GM18499 (cell line): Measurements from ENCODE around the gene C9orf57.
"Not testable (repeated sequence)": the region's sequence is repeated elsewhere in the genome, so short reads cannot be mapped to it uniquely, and the experiment has no call there.

Experiments
- ATAC-seq: cut with Tn5 transposase; IDR thresholded peaks from one replicate; pipeline ENCODE4 v1.9.1; 2021; ENCODE audit warnings: moderate number of reproducible peaks; ENCODE audit not compliant: insufficient read depth, unreplicated experiment

C9orf57 gene

DNA sequence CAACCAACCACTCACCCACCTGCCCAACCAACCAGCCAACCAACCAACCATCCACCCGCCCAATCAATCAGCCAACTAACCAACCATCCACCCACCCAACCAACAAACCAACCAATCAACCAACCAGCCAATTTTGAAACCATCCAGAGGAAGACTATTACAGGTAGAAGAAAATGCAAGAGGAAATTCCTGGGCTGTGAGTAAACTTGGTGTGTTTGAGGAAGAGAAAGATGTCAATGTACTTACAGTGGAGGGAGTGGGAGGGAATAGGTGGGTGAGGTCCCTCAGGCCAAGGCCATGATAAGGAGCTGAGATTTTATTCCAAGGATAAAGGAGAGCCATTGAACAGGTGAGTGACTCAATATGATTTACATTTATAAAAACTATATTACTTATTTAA is 30.4 kb downstream of the C9orf57 start:
- no peak for ATAC-seq

DNA sequence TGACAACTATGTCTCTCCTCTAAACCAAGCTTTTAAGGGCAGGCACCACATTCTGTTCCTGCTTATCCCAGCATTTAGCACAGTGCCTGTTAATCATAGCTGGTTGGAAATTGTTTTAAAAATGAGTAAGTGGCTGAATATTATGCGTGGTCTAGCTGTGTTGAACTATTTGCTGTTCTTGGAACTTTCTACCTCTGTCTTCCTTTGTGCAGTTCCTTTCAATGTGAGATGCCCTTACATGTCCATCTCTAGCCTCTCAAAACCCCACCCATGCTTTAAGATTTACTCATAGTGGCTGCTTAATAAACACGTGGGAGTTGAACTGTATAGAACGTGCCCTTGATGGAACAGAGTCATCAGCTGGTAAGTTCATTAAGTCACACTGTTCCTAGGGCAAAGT is 34.5 kb downstream of the C9orf57 start:
- ATAC-seq = no peak

DNA sequence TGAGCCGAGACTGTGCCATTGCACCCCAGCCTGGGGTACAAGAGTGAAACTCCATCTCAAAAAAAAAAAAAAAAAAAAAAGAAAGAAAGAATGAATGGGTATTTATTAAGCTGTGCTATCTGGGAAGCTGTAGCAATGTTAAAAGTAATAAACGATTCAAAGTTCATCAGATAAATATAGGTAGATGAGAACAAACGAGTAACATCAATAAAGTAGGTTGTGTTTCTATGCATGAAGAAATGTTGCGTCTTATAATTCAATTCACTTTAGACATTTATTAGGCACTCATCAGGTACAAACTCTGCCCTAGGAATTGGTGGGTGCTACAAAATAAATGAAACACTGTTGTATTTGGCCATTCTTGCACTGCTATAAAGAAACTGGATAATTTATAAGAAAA is 36.8 kb downstream of the C9orf57 start:
- no peak for ATAC-seq

DNA sequence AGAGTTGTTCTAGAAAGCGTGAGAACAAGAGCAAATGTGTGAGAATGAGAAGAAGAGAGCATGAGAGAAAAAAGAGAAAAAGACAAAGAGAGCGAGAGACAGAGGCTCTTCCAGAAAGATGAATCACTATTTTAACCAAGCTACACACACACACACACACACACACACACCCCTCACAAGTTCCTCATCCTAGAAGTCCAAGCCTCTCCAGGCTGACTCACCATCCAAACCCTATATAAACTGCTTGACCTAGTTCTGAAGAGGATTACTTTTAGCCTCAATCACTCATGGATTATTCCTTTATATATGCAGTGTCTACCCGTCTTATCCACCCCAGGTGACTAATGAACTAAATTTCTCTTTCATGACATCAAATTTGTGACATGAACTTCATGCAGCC is 37.6 kb downstream of the C9orf57 start:
- ATAC-seq = no peak

DNA sequence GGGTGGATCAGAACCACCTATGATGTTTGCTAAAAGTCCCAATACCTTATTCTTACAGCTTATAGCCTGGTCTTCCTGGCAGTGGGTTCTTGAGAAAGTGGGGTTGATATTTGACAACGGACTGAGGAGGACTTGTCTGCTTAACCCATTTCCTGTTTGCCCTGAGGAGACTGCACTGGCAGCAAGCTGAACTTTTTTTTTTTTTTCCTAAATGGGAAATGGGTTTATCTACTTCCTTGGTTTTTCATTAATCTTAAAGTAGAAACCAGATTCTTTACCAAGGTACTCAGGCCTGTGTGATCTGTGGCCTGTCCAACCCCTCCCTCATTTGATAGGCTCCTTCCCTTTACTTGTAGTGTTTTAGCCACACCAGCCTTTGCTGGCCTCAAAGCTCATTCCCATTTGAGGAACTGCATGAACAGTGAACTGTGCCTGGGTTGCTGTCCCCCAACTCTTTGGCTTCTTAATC is 47.1 kb downstream of the C9orf57 start:
- ATAC-seq = no peak

DNA sequence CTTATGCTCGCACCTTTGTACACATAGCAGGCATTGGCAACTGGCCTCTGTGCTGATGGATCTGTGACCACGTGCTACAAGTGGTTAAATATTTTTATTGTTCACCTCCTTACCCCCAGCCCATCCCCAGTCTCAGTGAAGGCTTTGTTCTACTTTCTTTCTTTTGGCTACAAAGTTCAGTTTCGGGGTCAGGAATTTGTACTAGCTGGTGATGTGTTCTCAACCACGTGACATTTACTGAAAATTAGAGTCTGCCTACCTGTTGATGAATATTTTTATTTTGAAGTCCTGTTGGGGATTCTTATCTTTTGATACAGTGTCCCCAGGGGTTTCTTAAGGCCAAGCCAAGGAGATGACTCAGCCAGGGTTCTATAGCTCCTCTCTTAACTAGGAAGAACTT is 47.8 kb downstream of the C9orf57 start:
- ATAC-seq = no peak

DNA sequence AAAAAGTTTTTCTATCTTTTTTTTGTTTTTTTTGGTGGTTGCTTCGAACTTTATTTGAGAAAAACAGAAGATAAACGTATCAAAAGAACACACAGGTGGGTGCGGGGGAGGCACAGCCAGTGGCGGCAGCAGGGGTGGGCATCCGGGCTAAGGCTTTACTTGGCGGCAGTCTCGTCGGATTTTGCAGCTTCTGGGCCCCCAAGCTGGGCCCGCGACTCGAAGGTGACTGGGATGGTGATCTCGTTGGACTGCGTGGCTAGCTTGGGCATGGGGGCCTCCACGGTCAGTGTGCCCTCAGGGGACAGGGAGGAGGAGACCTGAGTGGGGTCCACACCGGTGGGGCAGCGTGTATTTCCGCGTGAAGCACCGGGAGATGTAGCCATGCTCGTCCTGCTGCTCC is 52.7 kb downstream of the C9orf57 start:
- not testable (repeated sequence) for ATAC-seq

DNA sequence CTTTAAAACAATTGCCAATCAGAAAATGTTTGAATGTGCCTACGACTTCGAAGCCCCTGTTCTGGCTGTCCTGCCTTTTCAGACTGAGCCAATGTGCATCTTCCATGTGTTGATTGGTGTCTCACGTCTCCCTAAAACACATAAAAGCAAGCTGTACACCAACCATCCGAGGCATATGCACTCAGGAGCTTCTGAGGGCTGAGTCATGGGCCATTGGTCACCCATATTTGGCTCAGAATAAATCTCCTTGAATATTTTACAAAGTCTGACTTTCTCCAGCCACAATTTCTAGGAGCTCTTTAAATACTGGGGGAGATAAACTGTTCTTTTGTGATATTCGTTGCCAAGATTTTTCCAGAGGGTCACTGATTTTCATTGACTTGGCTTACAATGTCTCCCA is 53.9 kb downstream of the C9orf57 start:
- ATAC-seq = no peak

DNA sequence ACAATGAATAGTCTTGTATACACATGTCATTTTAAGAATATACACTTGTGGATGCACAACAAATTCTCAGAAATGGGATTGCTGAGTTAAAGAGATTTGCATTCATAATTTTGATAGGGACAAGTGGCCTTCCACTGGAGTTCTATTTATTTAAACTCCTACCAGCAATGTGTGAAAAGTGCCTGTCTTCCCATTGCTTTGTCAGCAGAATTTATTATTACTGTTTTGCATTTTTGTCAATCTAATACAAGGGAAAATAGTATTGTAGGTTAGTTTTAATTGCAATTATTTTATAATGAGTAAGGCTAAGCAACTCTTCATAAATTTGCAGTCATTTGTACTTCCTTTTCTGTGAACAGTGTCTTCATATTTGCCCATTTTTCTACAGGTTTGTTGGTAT is 55.0 kb downstream of the C9orf57 start:
- no peak for ATAC-seq
